Measurements from ENCODE around the gene MRPS7. TPM values are rescaled to one million over a fixed set of nuclear protein-coding genes. Genes with fewer than 3 reads are reported as not detected.

MRPS7 gene
- total and polyA plus RNA-seq, 2 of the 8 experiments (the other 6 are each of a cell fraction or from before 2014, with no cell fraction given): 63.4 to 79.4 TPM

DNA sequence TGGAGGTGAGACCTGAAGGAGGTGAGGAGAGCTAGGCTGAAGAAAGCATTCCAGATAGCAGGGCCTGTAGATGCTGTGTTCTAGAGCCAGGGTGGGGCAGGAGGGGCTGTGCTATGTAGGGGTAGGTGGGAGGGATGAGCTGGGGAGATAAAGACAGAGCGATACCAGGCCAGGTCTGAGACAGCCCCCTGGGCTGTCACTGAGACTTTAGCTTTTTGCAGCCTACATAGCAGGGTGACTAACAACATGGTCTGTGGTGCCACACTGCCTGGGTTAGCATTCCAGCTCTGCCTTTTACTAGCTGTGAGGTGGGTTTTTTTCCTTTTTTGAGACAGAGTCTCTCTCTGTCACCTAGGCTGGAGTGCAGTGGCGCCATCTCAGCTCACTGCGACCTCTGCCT lies 41.9 kb upstream of the MRPS7 start (continued):
- TF ChIP-seq NRF1 (IDR thresholded peaks at IDR 0.05; ENCODE audit: low read depth, low read length) (no peak), TEAD4 (IDR thresholded peaks at IDR 0.05; ENCODE audit: low read depth, low read length) (no peak), POU5F1 (IDR thresholded peaks at IDR 0.05; ENCODE audit: low read depth, low read length) (no peak), KDM5A (IDR thresholded peaks at IDR 0.05; ENCODE audit: low read length) (no peak), TBP (IDR thresholded peaks at IDR 0.05; ENCODE audit: low read depth, low read length) (no peak), KDM4A (IDR thresholded peaks at IDR 0.05; ENCODE audit: low read depth, low read length, severe bottlenecking) (no peak)
- TF ChIP-seq, protein P1, sequence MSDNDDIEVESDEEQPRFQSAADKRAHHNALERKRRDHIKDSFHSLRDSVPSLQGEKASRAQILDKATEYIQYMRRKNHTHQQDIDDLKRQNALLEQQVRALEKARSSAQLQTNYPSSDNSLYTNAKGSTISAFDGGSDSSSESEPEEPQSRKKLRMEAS (IDR thresholded peaks at IDR 0.05): no peak
